ENCODE data around the gene MORN1.

The MORN1 gene

GRCh38 chr1:2427051-2427450, 35.7 kb upstream of the MORN1 start:
- TF ChIP-seq EZH2 (IDR thresholded peaks at IDR 0.05; ENCODE audit: borderline replicate concordance, low read length) (no peak), CTCF (IDR thresholded peaks at IDR 0.05; ENCODE audit: low read length) (no peak)
- peaks cover 5% of the 10 kb centered on the region; the same call in 1 of the 2 replicates for H3K9me3 ChIP-seq (ENCODE audit: low read length)
- H3K4me1 ChIP-seq (ENCODE audit: insufficient read depth, low read length, severe bottlenecking), result no peaks in the 10 kb centered on the region
- H3F3A ChIP-seq (ENCODE audit: insufficient read depth, low read length), result no peaks in the 10 kb centered on the region
- no peak overlapping the region for H3K9ac ChIP-seq (ENCODE audit: low read length)
- no peaks in the 10 kb centered on the region for H3K79me2 ChIP-seq (ENCODE audit: insufficient read depth, low read length)
- H2AFZ ChIP-seq (ENCODE audit: low read length), result no peak overlapping the region
- H3K9me2 ChIP-seq (ENCODE audit: low read depth, low read length), result no peaks in the 10 kb centered on the region
- no peak overlapping the region for H3K4me3 ChIP-seq (ENCODE audit: low read depth, low read length, poor library complexity, severe bottlenecking)
- no peaks in the 10 kb centered on the region for H4K20me1 ChIP-seq (ENCODE audit: insufficient read depth, low read length)
- H3K27me3 ChIP-seq (ENCODE audit: insufficient read depth, low read length), result peaks cover 14% of the 10 kb centered on the region; the same call in 1 of the 2 replicates
- no peaks in the 10 kb centered on the region; the same call in 1 of the 2 replicates for H3K36me3 ChIP-seq (ENCODE audit: insufficient read depth, low read length)
- H3K27ac ChIP-seq (ENCODE audit: low read depth, low read length, poor library complexity, severe bottlenecking), result no peak overlapping the region
- no peak overlapping the region for H3K4me2 ChIP-seq (ENCODE audit: low read length)

GRCh38 chr1:2426540-2426939, 35.2 kb upstream of the MORN1 start:
- Histone ChIP-seq H2AFZ (ENCODE audit: low read length) (no peak overlapping the region), H3K9ac (ENCODE audit: low read length) (no peak overlapping the region), H3K27ac (ENCODE audit: low read depth, low read length, poor library complexity, severe bottlenecking) (no peak overlapping the region), H3F3A (ENCODE audit: insufficient read depth, low read length) (no peaks in the 10 kb centered on the region), H3K9me2 (ENCODE audit: low read depth, low read length) (no peaks in the 10 kb centered on the region), H3K4me1 (ENCODE audit: insufficient read depth, low read length, severe bottlenecking) (no peaks in the 10 kb centered on the region), H3K4me3 (ENCODE audit: low read depth, low read length, poor library complexity, severe bottlenecking) (no peak overlapping the region), H3K36me3 (ENCODE audit: insufficient read depth, low read length) (no peaks in the 10 kb centered on the region; the same call in 1 of the 2 replicates), H3K4me2 (ENCODE audit: low read length) (no peak overlapping the region), H3K79me2 (ENCODE audit: insufficient read depth, low read length) (no peaks in the 10 kb centered on the region), H4K20me1 (ENCODE audit: insufficient read depth, low read length) (no peaks in the 10 kb centered on the region), H3K27me3 (ENCODE audit: insufficient read depth, low read length) (peaks cover 14% of the 10 kb centered on the region; the same call in 1 of the 2 replicates), H3K9me3 (ENCODE audit: low read length) (peaks cover 5% of the 10 kb centered on the region; the same call in 1 of the 2 replicates)
- TF ChIP-seq CTCF (IDR thresholded peaks at IDR 0.05; ENCODE audit: low read length), result no peak
- no peak for TF ChIP-seq EZH2 (IDR thresholded peaks at IDR 0.05; ENCODE audit: borderline replicate concordance, low read length)

- Histone ChIP-seq H3F3A (ENCODE audit: insufficient read depth, low read length) (no peaks in the 10 kb centered on the region), H2AFZ (ENCODE audit: low read length) (no peak overlapping the region), H3K4me3 (ENCODE audit: low read depth, low read length, poor library complexity, severe bottlenecking) (no peak overlapping the region), H3K4me2 (ENCODE audit: low read length) (no peak overlapping the region), H4K20me1 (ENCODE audit: insufficient read depth, low read length) (no peaks in the 10 kb centered on the region), H3K36me3 (ENCODE audit: insufficient read depth, low read length) (no peaks in the 10 kb centered on the region; the same call in 1 of the 2 replicates), H3K4me1 (ENCODE audit: insufficient read depth, low read length, severe bottlenecking) (no peaks in the 10 kb centered on the region), H3K79me2 (ENCODE audit: insufficient read depth, low read length) (no peaks in the 10 kb centered on the region), H3K9me2 (ENCODE audit: low read depth, low read length) (no peaks in the 10 kb centered on the region), H3K9me3 (ENCODE audit: low read length) (peaks cover 5% of the 10 kb centered on the region; the same call in 1 of the 2 replicates), H3K27me3 (ENCODE audit: insufficient read depth, low read length) (peaks cover 14% of the 10 kb centered on the region; the same call in 1 of the 2 replicates), H3K9ac (ENCODE audit: low read length) (no peak overlapping the region), H3K27ac (ENCODE audit: low read depth, low read length, poor library complexity, severe bottlenecking) (no peak overlapping the region)
- TF ChIP-seq CTCF (IDR thresholded peaks at IDR 0.05; ENCODE audit: low read length), result no peak
- TF ChIP-seq EZH2 (IDR thresholded peaks at IDR 0.05; ENCODE audit: borderline replicate concordance, low read length), result no peak
Measured at GRCh38 chr1:2425892-2426291, 34.5 kb upstream of the MORN1 start.

Measured in OCI-LY1 (cell line).